Limb (tissue), 2 donors: Measurements from ENCODE around the gene GLRA1.

Experiments
- DNase-seq, 2 donors: peaks; one replicate each; pipeline ENCODE4 v3.0.0-alpha.2; 2016; ENCODE audit errors: extremely low spot score in 2 of 2

Gene GLRA1

DNA sequence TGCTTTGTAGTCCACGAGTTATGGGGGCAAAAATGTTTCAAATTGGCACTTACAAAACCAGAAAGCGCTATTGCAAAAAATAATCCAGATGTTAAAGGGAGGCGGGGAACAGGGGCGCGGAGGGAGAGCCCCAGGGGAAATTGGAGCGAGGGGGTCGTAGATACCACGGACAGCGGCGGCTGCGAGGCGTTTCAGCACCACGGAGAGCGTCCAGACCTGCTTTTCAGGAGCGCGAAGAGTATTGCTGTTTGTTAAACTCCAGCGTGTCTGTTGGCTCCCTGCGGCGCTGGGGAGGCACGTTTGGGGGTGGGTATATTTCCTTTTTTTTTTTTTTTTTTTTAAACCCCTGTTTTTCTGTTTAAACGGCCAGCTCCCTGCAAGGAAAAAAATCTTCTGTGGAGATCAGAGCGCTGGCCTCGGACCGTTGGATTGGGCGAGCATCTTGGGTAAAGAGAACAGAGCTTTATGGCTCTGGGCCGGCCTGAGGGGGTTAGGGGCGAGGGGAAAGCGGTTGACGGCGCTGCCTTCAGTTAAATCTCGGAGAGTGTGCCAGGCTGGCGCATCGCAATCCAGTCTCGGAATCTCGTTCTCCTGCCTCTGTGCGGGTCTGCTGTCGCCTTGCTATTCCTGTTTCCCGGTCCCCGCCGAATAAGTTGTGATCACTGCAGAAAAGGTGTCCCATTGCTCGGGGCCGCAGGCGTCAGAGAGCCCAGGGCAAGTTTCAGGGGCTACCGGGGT is at the start of gene GLRA1:
TSS of gene GLRA1 (minus strand) at position 288 of the 738 bp plus-strand sequence. CDS start 302 bp downstream, outside the sequence.
- peak; percentile 55 to 86 for DNase-seq

DNA sequence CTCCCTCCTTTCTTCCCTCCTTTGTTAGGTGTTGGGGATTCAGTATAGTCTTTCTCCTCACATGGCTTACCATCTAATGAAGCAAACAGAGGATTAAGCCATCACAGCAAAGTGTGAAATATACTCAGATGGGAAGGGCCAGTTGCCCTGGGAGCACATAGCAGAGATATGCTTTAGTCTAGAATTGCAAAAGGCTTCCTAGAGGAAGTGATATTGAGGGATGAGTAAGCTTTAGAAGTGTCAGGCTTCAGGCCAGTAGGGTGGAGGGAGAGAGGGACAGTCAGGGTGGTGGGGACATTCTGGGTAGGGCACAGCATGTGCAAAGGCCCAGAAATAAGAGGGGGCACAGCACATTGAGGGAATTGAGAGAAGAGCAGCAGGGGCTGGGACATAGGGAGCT is 46.2 kb upstream of the GLRA1 start:
- no peak for DNase-seq

DNA sequence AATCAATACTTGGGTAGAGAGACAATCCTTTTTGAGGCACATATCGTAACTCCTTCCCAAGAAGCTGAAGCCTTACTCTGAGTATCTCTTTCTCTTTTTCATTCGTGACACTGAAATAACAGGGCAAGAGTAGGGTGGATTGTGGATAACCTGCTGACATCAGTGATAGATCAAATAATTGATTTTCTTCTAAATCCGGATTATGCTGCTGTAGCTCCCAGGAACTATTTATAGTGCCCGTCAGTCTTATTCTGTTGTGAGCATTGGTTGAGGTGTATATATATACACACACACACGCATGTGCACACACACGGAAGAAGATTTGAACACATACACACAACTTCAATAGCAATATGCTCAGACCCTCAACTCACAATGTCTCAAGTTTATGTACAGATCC is 43.2 kb upstream of the GLRA1 start:
- no peak for DNase-seq

DNA sequence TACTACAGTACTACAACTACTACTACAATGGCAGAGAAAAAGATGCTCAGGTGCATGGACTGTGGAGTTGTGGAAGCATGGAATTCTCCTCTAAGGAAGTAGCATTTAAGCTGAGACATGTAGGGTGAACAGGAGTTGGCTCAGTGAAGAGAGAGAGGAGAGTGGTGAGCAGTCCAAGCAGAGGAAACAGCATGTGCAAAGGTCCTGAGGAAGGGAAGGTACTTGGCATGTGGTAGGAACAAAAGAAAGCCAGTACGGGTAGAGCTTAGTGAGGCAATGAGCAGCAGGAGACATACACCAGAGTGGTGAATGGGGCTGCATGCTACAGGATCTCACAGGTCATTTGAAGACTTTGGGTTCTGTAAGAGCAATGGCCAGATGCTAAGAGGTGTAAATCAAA is 41.4 kb upstream of the GLRA1 start:
- DNase-seq: no peak

DNA sequence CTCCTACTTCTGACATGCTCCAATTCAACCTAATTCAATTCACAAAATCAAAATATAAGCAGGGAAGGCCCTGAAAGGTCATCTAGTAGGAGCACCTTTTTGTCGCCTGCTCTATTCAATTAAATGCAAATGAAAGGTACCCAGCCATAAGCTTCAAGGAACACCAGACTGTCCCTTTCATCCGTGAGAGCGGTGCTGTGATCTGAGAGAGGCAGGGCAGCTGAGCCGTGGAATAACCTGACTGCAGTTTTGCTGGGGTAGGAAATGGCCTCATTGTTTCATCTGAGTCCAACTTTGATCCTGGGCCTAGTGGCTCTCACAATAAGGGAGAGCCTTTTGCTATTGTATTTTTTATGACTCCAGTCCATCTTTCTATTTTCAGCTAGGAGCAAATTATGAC is 39.8 kb upstream of the GLRA1 start:
- no peak for DNase-seq

DNA sequence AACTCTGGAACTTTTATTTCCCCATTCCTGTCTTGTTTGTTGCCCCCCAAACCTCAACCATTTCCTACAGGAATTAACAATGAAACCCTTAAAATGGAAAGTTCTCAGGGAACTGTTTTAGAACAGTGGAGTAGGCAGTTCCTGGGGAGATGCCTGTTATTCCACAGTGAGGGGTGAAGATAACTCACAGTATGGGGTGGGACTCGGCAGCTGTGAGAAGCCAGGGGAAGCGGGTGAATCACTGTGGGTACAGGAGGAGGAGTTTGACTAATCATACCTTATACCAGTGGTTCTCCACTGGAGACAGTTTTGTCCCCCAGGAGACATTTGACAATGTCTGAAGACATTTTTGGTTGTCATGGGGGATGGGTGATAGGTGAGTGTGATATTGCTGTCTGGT is 36.9 kb upstream of the GLRA1 start:
- DNase-seq: no peak

DNA sequence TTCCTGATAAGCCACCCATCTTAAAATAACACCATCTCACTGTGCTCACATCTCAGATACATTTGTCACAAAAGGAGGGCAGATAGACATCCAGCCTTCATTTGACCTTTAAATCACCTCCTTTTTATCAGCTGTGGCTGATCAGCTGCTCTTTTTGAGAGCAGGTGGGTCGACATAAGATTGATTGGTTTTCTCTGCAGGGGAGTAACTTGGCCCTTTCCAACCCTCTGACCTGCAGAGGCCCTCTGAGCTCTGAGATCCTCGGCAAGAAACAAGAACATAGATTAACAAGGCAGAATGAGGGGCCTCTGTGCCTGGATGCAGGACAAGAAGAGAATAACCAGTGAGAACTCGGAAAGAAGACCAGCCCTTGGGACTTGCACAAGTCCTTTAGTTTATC is 33.5 kb upstream of the GLRA1 start:
- DNase-seq: no peak

DNA sequence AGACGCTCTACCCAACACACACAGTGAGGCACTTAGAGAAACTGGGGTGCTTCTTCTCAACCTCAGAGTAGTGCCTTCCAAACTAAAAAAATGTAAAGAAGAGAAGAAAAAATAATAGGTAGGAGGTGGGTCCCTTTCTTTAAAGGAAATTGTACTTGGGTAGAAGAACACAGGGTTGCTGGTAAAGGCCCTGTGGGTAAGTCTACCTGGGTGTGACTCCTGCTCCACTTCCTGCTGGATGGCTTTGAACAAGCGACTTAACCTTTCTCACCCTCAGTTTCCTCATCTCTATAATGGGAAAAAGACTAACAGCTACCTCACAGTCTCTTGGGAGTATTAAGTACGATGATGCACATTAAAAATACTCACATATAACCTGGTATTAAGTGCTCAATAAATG is 32.1 kb upstream of the GLRA1 start:
- DNase-seq: no peak

DNA sequence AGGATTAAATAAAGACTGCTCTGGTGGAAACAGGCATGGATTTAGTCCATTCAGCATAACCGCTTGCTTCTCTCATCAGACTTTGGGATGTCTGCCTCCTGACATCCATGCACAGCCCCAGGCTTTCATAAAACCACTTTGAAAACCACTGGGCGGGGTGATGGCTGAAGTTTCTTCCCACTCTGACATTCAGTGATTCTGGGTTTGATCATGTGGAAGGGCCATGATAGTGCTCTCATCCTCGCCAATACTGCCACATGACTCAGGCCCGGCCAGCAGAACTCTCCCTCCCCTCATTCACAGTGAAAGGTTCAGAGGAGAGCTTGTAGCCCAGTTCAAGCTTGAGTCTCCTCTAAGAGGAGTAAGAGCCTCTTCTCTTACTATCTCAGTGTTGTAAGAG is 29.6 kb upstream of the GLRA1 start:
- no peak for DNase-seq

DNA sequence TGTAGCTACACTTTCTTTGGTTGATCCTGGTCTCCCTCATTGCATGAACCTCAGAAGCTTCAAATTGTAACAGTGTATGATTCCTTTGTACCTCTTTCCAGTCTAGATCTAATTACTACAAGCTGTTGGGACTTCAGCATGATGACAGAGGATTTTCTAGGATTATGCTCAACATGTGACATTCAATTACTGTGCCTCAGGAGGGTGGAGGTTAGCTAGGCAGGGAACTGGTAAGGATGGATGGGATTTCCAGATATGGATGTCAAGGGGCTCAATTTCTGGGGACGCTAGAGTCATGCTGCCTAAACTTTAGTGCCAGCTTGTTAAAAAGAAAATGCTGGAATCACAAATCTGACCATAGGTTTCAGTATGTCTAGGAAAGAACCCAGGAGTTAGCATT is 29.2 kb upstream of the GLRA1 start:
- no peak for DNase-seq

DNA sequence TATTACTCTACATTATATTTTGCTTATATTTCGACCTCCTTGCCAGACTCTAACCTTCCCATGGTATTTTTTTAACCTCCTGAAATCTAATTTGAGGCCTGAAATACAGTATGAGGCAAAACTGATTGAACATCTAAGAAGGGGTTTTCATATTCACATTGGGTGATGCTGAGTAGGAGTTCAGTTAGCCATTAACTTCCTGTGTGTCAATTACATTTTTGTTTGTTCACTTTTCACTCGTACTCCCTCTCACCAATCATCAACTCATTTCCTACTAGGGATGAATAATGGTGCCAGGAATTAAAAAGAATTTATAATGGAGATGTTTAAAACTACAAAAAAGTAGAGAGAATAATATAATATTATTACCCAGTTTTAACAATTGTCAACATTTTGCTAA is 27.6 kb upstream of the GLRA1 start:
- no peak for DNase-seq

DNA sequence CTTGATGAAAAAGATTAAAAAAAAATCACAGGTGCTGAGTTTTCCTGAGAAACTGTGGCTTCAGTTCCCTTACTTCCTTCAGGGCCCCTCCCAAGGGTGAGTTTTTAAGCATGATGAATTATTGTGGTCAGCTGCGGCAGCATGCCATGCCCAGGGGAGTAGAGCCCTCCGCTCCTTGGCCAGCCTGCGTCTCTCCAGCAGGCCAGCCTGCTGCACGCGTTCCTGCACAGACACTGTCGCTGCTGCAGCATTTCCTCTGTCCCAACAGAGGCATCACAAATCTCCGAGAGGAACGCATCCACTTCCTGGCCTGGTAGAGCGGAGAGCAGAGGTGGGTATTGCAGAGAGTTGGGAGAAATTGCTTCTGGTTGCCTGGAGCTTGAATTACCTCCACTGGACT is 26.1 kb upstream of the GLRA1 start:
- DNase-seq: peak in 1 of 2 donors; percentile 30

DNA sequence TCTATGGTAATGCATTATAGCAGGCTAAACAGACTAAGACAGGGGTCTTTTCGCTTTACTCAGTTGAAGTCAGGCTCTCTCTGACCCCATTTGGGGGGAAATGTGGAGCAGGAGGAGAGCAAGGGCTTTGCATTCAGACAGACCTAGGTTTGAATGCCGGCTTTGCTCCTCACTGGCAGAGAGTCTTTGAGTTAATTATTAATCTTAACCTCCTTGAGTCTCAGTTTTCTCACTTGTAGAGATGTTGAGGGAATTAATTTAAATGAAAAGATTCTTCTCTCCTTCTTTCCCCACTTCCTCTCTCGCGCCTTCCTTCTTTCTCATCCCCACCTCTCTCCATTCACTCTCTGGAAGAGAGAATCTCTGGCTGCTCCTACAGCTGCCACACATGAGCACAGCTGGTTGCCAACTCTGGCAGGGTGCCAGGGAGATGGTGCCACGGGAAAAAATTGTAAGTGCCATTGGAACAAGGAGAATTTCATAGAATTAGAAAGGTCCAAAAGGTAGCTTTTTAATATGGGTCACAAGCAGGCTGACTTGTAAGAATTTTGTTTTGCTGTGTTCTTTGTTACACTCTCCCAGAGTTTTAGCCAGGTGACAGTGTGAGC is 25.2 kb upstream of the GLRA1 start:
- DNase-seq: peak in 1 of 2 donors; percentile 37

DNA sequence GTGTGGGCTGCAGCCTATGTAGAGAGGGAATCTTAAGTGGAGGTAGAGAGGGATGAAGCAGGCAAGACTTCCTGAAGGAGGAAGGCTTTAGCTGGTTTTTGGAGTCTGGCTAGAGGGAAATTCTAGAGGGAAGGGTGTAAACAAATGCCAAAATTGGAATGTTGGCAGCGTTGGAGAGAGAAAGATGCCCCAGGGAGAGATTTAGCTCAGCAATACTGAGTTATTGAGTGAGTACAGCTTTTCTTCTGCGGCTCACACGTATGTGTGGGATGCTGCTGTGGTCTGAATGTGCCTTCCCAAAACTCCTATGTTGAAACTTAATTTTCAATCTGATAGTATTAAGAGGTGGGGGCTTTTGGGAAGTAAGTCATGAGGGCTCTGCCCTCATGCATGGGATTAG is 24.5 kb upstream of the GLRA1 start:
- no peak for DNase-seq

DNA sequence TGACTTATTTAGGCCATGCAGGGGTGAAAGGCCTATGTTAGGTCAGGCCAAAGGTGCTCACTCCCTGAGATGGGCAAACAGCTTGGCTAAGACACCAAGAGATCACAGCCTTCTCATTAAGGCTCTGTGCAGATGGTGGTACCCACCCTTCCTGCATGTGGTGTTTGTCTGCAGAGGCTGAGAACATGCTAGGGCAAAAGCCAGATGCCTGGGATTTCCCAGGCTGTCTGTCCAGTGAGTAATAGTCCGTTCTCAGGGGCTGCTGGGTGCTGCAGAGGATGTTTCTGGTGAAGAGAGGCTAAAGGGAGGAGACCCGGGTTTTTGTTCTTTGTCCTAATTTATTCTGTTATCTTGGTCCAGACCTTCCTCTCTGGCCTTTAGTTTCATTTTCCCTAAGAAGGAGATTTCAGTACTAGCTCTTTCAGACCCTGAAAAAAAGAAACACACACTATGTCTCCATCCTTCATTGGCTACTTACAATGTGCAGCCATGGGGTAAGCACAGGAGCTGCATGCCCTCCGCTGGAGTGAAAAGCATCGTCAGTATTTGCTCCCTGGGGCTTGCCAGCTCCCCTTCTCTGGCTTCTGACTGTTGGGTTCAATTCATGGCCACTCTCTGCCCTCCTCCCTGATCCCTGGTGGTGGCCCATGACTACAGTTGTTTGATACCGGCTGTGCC is 23.4 kb upstream of the GLRA1 start:
- no peak for DNase-seq

DNA sequence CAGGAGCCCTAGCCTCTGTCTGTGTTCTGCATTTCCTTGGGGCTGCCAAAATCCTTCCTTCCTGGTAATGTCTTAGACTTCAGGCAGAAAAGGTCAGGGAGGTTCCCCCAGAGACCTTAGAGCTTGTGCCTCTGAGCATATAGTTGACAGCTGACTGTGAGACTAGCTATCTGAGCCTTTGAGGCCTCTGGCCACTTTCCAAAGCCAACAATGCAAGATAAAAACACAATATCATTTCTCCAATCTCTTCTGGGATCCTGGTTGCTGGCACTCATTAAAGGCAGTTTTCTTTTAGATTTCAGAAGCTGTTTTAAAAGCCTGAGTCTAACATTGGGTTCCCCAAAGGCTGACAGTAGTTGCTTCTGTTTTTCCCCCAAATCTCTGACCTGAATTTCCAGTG is 13.2 kb upstream of the GLRA1 start:
- DNase-seq: no peak

DNA sequence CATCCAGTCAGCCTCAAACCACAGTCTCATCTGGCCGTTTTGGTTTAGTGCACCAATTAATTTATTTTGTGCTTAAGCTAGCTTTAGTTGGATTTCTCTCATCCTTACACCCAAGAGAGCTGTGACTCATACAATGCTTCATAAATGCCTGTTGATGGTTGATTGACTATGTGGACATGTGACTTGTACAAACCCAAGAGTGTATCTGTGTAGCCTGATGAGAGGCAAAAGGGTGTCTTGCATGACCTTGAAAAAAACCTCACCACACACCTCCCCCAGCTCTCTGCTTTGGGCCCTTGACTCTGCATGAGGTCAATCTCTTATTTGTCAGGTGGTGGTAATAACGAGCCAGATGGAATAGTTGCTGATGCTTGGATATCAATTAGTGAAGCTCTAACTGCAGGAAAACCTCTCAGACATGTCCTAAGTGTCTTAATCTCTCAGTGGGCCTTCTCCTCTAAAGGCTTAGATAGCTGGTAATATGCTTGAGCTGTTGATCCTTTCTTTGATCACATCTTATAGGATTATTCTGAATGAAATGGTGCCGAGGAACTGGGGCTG is 10.6 kb upstream of the GLRA1 start:
- DNase-seq: no peak

DNA sequence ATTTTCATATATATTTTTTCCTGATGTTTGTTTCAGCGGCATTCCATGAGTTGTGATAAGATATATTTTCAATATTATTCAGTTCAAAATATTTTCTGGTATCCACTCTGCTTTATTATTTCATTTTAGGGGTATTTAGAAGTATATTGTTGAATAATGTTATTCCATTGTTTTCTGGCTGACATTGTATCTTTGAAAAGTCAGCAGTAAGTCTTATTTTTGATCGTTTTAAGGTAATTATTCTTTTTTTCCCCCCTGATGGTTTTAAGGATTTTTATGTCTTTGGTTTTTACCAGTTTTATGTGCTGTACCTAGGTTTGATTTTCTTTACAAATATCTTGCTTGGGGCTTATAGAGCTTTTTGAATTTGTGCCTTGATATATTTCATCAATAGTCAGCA is 6.6 kb upstream of the GLRA1 start:
- no peak for DNase-seq

DNA sequence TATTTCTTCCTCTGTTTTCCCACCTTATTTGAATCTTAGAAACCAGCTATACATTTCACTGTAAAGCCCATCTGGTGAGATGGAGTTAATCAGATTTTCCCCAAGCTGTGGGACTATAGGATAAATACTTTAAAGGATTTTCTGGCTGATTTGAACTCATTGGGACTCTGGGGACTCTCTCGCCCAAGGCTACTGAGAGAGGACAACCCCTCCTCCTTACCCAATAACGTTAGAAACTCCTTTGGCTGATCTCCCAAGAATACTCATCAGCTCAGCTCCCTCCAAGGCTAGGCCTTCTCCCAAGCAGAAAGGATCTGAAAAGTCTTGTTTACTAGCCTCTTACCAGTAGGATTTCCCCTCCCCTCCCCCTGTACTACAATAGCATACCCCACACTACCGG is 1.5 kb upstream of the GLRA1 start:
- DNase-seq: no peak

DNA sequence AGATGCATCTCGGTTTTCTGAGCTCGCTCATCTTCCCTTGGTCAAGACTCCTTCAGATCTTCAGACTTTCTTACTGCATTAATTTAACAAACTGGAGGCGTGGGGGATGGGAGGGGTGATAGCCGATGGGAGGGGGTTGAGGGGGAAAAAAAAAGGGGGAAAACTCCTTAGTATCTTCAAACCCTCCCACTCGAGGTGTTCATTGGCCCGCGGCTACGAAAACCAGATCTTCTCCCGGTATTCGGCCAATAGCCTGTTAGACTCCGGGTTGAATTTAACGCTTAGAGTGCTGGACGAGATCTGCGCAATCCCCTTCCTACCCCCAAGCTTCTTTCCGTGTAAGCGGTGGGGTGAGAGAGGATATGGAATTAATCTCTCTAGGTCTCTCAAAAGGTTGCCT is 689 bp upstream of the GLRA1 start:
- peak in 1 of 2 donors; percentile 54 for DNase-seq

DNA sequence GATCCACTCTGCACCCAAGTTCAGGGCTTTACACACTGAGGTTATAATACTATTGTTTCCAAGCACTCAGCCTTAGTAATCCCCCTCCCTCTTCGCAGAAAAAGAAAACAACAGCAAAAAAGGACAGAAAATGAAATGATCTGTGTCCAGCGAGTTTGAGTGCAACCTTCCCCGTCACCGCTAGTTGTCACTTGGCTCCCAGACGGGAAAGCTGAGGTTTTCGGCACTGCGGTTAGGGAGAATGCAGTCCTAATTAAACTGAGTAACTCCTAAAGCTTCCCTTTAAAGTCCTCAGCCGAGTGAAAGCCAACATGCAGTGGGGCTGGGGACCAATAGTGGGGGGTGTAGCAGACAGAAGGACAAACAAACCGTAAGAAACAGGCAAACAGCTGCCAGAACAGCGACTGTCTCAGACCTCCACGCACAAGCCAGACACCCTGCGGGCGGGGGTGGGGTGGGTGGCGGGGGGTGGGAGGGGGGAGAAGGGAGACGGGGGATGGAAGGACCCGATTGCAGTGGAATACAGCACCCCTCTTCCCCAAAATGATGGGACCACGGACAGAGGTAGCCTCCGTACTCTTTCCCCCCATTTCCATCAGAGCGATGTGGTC is 680 bp downstream of the GLRA1 start:
- peak in 1 of 2 donors; percentile 42 for DNase-seq

DNA sequence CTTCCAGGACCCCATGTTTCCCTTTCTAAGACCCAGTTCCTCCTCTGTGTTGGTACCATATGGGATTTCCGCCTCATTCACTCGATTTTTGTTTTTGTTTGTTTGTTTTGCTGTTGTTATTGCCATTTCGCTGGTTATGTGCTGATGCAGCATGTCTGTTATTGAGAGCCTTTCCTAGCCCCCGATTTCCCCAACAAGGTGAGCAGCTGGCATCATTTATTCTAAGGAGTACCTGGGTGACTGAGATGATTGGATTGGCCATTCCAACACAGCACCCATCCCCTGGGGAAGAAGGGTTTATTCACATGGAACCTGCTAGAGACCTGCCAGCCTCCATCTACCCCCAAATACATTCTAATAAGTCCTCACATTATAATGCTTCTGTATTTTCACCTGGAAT is 2.7 kb downstream of the GLRA1 start:
- DNase-seq: no peak
